ENCODE results near the gene RAPGEF5. TPM values are rescaled to one million over a fixed set of nuclear protein-coding genes. Genes with fewer than 3 reads are reported as not detected.

Gene RAPGEF5
- total and polyA plus RNA-seq, 10 of the 15 experiments (the other 5 are each of a cell fraction or from before 2014, with no cell fraction given), result 0.38 to 4.0 (median 1.6) TPM; not detected in 1

GRCh38 chr7:22213081-22213480 is 143.9 kb downstream of the RAPGEF5 start:
- ChIA-PET RAD21 (ENCODE audit: unreplicated experiment) (no interaction called here), SMC1A (ENCODE audit: uncharacterized antibody, unreplicated experiment) (interaction anchor here (0.6 to 1.0 kb wide), 5 partner anchors 11 to 352 kb away, joined by 3 to 4 read pairs (median 3); no protein-coding TSS in a partner anchor), POLR2A (interaction anchor here (0.6 kb wide), 1 partner anchor 258 kb away, joined by 4 read pairs; no protein-coding TSS in a partner anchor), CTCF (no interaction called here)
- Histone ChIP-seq H3K27ac (ENCODE audit: control insufficient read depth, insufficient read depth) (no peak overlapping the region), H3K79me2 (ENCODE audit: control insufficient read depth, insufficient read depth, low read length) (no peaks in the 10 kb centered on the region), H3K4me1 (ENCODE audit: control insufficient read depth, insufficient read depth, low read length) (no peaks in the 10 kb centered on the region), H3K36me3 (ENCODE audit: control insufficient read depth in 2 of 2, insufficient read depth in 2 of 2, low read length in 1 of 2) (no peaks in the 10 kb centered on the region; a peak in 1 of 4 replicates), H3K4me3 (no peak overlapping the region), H3K9ac (ENCODE audit: control insufficient read depth, insufficient read depth, low read length) (no peak overlapping the region), H2AFZ (ENCODE audit: control insufficient read depth, low read depth, low read length) (no peak overlapping the region), H3K27me3 (replicated peaks in 1 of 2; ENCODE audit: control insufficient read depth in 2 of 2, insufficient read depth in 2 of 2, low read length in 1 of 2) (no peaks in the 10 kb centered on the region), H3K9me3 (replicated peaks; ENCODE audit: control insufficient read depth, insufficient read depth, low read length) (no peaks in the 10 kb centered on the region), H4K20me1 (ENCODE audit: control insufficient read depth, insufficient read depth) (no peaks in the 10 kb centered on the region), H3K4me2 (ENCODE audit: control insufficient read depth, insufficient read depth) (no peak overlapping the region)
- FAIRE-seq (no peak), DNase-seq (ENCODE audit: low read depth, low spot score) (no peak), ATAC-seq (no peak)
- 10% methylated on average over 2 of the region's 2 CpGs for WGBS (ENCODE audit: insufficient coverage, insufficient replicate concordance, low lambda C conversion rate, missing lambda C conversion rate)
- intact Hi-C loops (cut with micrococcal nuclease; ENCODE audit: unreplicated experiment), result no loop called here
- in situ Hi-C loops (cut with MboI), result no loop called here
- BruUV-seq (replicated peaks), result no TSS peak
- no peak for TF ChIP-seq ZNF687 (IDR thresholded peaks at IDR 0.05)
- TF ChIP-seq FOXM1 (IDR thresholded peaks at IDR 0.05; ENCODE audit: low read depth, low read length), result no peak
- TF ChIP-seq E2F8 (IDR thresholded peaks at IDR 0.05; ENCODE audit: low read depth, partially characterized antibody), result no peak
- TF ChIP-seq CEBPZ (IDR thresholded peaks at IDR 0.05; ENCODE audit: low read depth, low read length), result no peak
- no peak for TF ChIP-seq CREB1 (IDR thresholded peaks at IDR 0.05; ENCODE audit: low read depth)
- TF ChIP-seq PRDM15 (CRISPR knock-in tag; IDR thresholded peaks at IDR 0.05), result no peak
- no peak for TF ChIP-seq ZNF384 (IDR thresholded peaks at IDR 0.05; ENCODE audit: borderline replicate concordance, low read depth, low read length)
- TF ChIP-seq POLR2AphosphoS5 (IDR thresholded peaks at IDR 0.05; ENCODE audit: low read length), result no peak

All from GM12878 (cell line).